ENCODE data around the gene CPD.

CPD gene

GRCh38 chr17:30422171-30422570, 43.4 kb downstream of the CPD start:
- no peak for DNase-seq (ENCODE audit: extremely low read depth, low read depth)
- no peak overlapping the region for H3K4me3 ChIP-seq (replicated peaks; ENCODE audit: low read depth, low read length)
- TF ChIP-seq, protein P1, sequence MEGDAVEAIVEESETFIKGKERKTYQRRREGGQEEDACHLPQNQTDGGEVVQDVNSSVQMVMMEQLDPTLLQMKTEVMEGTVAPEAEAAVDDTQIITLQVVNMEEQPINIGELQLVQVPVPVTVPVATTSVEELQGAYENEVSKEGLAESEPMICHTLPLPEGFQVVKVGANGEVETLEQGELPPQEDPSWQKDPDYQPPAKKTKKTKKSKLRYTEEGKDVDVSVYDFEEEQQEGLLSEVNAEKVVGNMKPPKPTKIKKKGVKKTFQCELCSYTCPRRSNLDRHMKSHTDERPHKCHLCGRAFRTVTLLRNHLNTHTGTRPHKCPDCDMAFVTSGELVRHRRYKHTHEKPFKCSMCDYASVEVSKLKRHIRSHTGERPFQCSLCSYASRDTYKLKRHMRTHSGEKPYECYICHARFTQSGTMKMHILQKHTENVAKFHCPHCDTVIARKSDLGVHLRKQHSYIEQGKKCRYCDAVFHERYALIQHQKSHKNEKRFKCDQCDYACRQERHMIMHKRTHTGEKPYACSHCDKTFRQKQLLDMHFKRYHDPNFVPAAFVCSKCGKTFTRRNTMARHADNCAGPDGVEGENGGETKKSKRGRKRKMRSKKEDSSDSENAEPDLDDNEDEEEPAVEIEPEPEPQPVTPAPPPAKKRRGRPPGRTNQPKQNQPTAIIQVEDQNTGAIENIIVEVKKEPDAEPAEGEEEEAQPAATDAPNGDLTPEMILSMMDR (IDR thresholded peaks at IDR 0.05; ENCODE audit: low read depth, low read length, missing control alignments), result no peak

GRCh38 chr17:30424471-30424870, 45.7 kb downstream of the CPD start:
- no peak overlapping the region for H3K4me3 ChIP-seq (replicated peaks; ENCODE audit: low read depth, low read length)
- TF ChIP-seq, protein P1 (IDR thresholded peaks at IDR 0.05; ENCODE audit: low read depth, low read length, missing control alignments), result no peak
- DNase-seq (ENCODE audit: extremely low read depth, low read depth), result no peak

- TF ChIP-seq, protein P1 (IDR thresholded peaks at IDR 0.05; ENCODE audit: low read depth, low read length, missing control alignments), result no peak
- no peak overlapping the region for H3K4me3 ChIP-seq (replicated peaks; ENCODE audit: low read depth, low read length)
- DNase-seq (ENCODE audit: extremely low read depth, low read depth), result no peak
These were observed 47.6 kb downstream of the CPD start for GRCh38 chr17:30426292-30426691.

- DNase-seq (ENCODE audit: extremely low read depth, low read depth), result no peak
- TF ChIP-seq, protein P1 (IDR thresholded peaks at IDR 0.05; ENCODE audit: low read depth, low read length, missing control alignments), result no peak
- H3K4me3 ChIP-seq (replicated peaks; ENCODE audit: low read depth, low read length), result no peak overlapping the region
These were observed 48.9 kb downstream of the CPD start for GRCh38 chr17:30427611-30428010.

DNA sequence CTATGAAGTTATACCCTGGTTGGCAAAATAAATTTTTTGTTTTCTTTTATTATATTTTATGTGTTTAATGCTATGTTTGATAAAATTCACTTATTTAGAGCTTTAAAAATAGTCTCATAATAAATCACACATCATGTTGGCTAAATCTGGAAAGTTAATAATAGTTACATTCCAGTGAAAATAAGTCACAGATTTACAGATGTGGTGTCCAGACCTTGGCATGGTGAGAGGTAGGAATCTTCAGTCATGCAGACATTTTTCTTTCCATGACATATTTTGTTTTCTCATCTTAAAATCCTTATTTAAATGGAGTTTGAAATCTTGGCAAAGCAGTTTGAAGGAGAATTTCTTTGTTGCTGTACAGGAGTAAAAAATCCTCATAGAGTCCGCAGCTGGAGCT, 50.4 kb downstream of the CPD start:
- H3K4me3 ChIP-seq (replicated peaks; ENCODE audit: low read depth, low read length), result no peak overlapping the region
- DNase-seq (ENCODE audit: extremely low read depth, low read depth), result no peak
- TF ChIP-seq, protein P1 (IDR thresholded peaks at IDR 0.05; ENCODE audit: low read depth, low read length, missing control alignments), result no peak

DNA sequence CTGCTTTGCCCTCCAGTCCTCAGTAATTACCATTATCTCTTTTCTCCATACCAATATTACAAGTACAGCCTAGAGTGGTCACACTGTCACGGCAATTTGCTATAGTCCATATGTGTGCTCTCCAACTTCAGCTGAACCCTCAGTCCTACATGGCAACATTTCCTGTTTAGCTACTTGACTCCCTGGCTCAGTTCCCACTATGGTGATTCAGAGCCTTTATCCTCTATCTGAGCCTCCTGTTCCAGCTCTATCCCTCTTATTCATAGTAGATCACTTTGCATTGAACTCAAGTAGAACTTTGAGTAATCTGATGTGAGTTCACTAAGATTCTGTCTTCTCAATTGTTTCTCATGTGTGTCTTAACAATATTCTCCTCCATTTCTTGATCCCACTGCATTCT, 54.8 kb downstream of the CPD start:
- peak; percentile 97 for DNase-seq (ENCODE audit: extremely low read depth, low read depth)
- H3K4me3 ChIP-seq (replicated peaks; ENCODE audit: low read depth, low read length), result no peak overlapping the region
- TF ChIP-seq, protein P1 (IDR thresholded peaks at IDR 0.05; ENCODE audit: low read depth, low read length, missing control alignments), result no peak

DNA sequence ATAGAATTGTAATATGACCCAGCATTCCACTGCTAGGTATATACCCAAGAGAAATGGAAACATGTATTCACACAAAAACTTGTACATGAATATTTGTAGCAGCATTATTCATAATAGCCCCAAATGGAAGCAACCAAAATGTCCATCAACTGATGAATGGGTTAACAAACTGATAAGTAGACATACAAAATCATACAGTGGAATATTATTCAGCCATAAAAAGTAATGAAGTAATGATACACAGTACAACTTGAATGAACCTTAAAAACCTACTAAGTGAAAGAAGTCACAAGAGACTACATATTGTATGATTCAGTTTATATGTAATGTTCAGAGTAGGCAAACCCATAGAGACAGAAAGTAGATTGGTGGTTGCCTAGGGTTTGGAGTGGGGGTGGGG, 58.0 kb downstream of the CPD start:
- DNase-seq (ENCODE audit: extremely low read depth, low read depth), result no peak
- H3K4me3 ChIP-seq (replicated peaks; ENCODE audit: low read depth, low read length), result no peak overlapping the region
- TF ChIP-seq, protein P1 (IDR thresholded peaks at IDR 0.05; ENCODE audit: low read depth, low read length, missing control alignments), result no peak
